HL-60 (cell line): ENCODE measurements around the gene MAP2K5.

ENCODE experiments used
- POLR2AphosphoS5 ChIP-seq: IDR thresholded peaks from 2 replicates; pipeline ENCODE4 v1.6.1; 2012; ENCODE audit warnings: low read depth
- TF ChIP-seq, protein P1 (sequence below): IDR thresholded peaks from one replicate; pipeline ENCODE4 v1.5.1; 2011; ENCODE audit warnings: low read length, control low read depth, inconsistent platforms; ENCODE audit not compliant: insufficient read depth
- TF ChIP-seq, protein P2 (sequence below): IDR thresholded peaks from 2 replicates; pipeline ENCODE4 v1.6.1; 2012; ENCODE audit warnings: low read depth; ENCODE audit not compliant: insufficient replicate concordance

DNA sequence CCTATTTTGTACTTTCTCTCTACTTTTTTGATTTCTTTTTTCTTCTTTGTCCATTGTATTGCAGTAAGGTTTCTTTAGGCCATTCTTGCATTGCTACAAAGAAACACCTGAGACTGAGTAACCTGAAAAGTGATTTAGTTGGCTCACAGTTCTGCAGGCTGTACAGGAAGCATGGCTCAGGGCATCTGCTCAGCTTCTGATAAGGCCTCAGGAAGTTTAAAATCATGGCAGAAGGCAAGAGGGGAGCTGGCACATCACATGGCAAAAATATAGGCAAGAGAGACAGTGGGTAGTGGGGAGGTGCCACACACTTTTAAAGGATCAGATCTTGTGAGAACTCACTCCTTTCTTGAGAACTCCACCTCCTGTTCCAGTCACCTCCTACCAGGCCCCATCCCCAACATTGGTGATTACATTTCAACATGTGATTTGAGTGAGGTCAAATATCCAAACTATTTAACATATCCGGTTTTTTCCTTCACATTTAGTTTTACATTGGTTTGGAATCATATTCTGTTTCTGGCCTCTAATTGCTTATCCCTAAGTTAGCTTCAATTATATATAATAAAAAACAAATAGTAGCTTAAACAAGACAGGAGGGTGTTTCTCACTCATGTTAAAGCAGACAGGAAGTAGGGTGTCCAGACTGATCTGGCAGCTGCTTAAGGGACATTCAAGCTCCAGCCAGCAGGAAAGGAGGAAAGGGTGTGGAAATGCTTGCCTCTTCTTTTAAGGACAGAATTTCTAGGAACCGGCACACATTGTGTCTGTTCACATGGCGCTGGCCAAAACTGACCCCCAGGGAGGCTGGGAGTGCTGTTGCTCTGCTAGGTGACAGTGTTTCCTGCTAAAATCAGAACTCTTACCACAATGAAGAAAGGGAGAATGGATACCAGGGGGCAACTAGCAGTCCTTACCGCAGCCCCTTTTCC, 254.0 kb downstream of the MAP2K5 start:
- TF ChIP-seq, protein P1, sequence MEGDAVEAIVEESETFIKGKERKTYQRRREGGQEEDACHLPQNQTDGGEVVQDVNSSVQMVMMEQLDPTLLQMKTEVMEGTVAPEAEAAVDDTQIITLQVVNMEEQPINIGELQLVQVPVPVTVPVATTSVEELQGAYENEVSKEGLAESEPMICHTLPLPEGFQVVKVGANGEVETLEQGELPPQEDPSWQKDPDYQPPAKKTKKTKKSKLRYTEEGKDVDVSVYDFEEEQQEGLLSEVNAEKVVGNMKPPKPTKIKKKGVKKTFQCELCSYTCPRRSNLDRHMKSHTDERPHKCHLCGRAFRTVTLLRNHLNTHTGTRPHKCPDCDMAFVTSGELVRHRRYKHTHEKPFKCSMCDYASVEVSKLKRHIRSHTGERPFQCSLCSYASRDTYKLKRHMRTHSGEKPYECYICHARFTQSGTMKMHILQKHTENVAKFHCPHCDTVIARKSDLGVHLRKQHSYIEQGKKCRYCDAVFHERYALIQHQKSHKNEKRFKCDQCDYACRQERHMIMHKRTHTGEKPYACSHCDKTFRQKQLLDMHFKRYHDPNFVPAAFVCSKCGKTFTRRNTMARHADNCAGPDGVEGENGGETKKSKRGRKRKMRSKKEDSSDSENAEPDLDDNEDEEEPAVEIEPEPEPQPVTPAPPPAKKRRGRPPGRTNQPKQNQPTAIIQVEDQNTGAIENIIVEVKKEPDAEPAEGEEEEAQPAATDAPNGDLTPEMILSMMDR = no peak
- TF ChIP-seq POLR2AphosphoS5 = no peak
- TF ChIP-seq, protein P2, sequence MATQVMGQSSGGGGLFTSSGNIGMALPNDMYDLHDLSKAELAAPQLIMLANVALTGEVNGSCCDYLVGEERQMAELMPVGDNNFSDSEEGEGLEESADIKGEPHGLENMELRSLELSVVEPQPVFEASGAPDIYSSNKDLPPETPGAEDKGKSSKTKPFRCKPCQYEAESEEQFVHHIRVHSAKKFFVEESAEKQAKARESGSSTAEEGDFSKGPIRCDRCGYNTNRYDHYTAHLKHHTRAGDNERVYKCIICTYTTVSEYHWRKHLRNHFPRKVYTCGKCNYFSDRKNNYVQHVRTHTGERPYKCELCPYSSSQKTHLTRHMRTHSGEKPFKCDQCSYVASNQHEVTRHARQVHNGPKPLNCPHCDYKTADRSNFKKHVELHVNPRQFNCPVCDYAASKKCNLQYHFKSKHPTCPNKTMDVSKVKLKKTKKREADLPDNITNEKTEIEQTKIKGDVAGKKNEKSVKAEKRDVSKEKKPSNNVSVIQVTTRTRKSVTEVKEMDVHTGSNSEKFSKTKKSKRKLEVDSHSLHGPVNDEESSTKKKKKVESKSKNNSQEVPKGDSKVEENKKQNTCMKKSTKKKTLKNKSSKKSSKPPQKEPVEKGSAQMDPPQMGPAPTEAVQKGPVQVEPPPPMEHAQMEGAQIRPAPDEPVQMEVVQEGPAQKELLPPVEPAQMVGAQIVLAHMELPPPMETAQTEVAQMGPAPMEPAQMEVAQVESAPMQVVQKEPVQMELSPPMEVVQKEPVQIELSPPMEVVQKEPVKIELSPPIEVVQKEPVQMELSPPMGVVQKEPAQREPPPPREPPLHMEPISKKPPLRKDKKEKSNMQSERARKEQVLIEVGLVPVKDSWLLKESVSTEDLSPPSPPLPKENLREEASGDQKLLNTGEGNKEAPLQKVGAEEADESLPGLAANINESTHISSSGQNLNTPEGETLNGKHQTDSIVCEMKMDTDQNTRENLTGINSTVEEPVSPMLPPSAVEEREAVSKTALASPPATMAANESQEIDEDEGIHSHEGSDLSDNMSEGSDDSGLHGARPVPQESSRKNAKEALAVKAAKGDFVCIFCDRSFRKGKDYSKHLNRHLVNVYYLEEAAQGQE = no peak
